Stomach (tissue), 9 donors: Measurements from ENCODE around the gene TRMT6. TPM values are rescaled to one million over a fixed set of nuclear protein-coding genes. Genes with fewer than 3 reads are reported as not detected.

Experiments used
- DNase-seq, 2 donors: peaks; one replicate each; pipeline versions ENCODE4 v3.0.0 to v3.0.0-alpha.2; 2013 to 2019
- H3K27ac ChIP-seq, 5 donors: fragments of 200-600 bp in 4 of 5; sonication (generic) in 4 of 5; one replicate each; pipeline ENCODE4 v1.5.1; 2013 to 2019; ENCODE audit warnings: mild to moderate bottlenecking in 1 of 5, moderate library complexity in 1 of 5
- H3K27me3 ChIP-seq, 3 donors: fragments of 200-600 bp; sonication (generic); one replicate each; pipeline ENCODE4 v1.5.1; 2017 to 2019; ENCODE audit warnings: mixed run types in 1 of 3
- H3K36me3 ChIP-seq, 4 donors: fragments of 200-600 bp; sonication (generic); 1 replicate in 3 of 4; 2 replicates in 1 of 4; pipeline ENCODE4 v1.5.1; 2016 to 2019
- H3K4me1 ChIP-seq, 4 donors: fragments of 200-600 bp; sonication (generic); one replicate each; pipeline ENCODE4 v1.5.1; 2016 to 2019
- H3K4me3 ChIP-seq, 4 donors: fragments of 200-600 bp; sonication (generic) in 3 of 4; one replicate each; pipeline ENCODE4 v1.5.1; 2016 to 2019; ENCODE audit warnings: mild to moderate bottlenecking in 1 of 4
- H3K9me3 ChIP-seq, 4 donors: fragments of 200-600 bp; sonication (generic); one replicate each; pipeline ENCODE4 v1.5.1; 2016 to 2019
- EP300 ChIP-seq: sonication (generic); formaldehyde crosslinking; IDR thresholded peaks from one replicate; pipeline ENCODE4 v1.6.1; 2017; ENCODE audit warnings: antibody characterized with exemption
- POLR2A ChIP-seq, 4 donors: fragments of 450-650 bp; IDR thresholded peaks; one replicate each; pipeline ENCODE4 v1.6.1; 2016; ENCODE audit warnings: antibody characterized with exemption in 4 of 4, control low read depth in 2 of 4, mild to moderate bottlenecking in 1 of 4, moderate library complexity in 1 of 4
- POLR2AphosphoS5 ChIP-seq, 3 donors: sonication (generic); formaldehyde crosslinking; IDR thresholded peaks; one replicate each; pipeline ENCODE4 v1.6.1; 2016; ENCODE audit warnings: antibody characterized with exemption in 3 of 3
- WGBS, 5 donors: extraction: QIAGEN DNeasy Blood & Tissue Kit in 3 of 5; methylation state at CpG; one replicate each; pipeline versions ENCODE4 v1.1.5 to v1.1.7; 2013 to 2018; 5-methylcytosine and 5-hydroxymethylcytosine counted together
- intact Hi-C: fragments of 100-400 bp; cut with DNase I; formaldehyde crosslinking; loops from one replicate; pipeline ENCODE4 v1.15.1; 2023; ENCODE audit warnings: low total_unique reads
- polyA plus RNA-seq, 3 donors: library from polyadenylated mRNA; stranded (reverse); fragments of 200-250 nt; gene quantifications; one replicate each; pipeline ENCODE4 v1.2.3, GENCODE V29; 2013
- total RNA-seq, 5 donors: library from RNA; depleted of rRNA; stranded (reverse); fragments of >200 nt; gene quantifications; one replicate each; pipeline versions ENCODE4 v1.1.0 to v1.2.3, GENCODE V29; 2014 to 2016
- TF ChIP-seq, protein P1 (sequence below), 7 experiments: fragments of 450-650 bp in 4 of 7; fragments of 200-600 bp in 3 of 7; sonication (generic) in 3 of 7; IDR thresholded peaks; one replicate each; pipeline ENCODE4 v1.5.1; 2016 to 2019; ENCODE audit warnings: antibody characterized with exemption in 7 of 7, control low read depth in 2 of 7, mild to moderate bottlenecking in 1 of 7
- donor health status: healthy with polysubstance abuse.
- donor health status: Bipolar disorder and iron deficiency.
- donor health status: healthy.

TRMT6 gene
- total and polyA plus RNA-seq, 8 donors: 2.9 to 10.9 (median 8.0) TPM

DNA sequence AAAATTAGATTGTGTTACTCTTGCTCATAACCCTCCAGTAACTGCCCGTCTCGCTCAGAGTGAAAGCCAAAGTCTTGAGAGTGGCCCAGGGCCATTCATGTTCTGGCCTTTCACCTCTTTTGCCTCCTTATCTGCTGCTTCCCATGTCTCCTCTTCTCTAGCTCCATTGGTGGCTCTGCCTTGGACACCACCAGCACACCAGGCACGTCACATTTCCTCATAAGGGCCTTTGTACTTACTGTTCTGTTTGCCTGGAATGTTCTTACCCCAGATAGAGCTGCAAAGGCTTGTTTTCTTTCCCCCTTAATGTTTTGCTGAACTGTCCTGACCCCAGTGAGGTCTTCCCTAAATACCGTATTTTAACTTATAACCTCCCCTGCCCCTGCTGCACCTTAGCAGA is 29.5 kb upstream of the TRMT6 start:
- Histone ChIP-seq H3K36me3 (peaks cover 0 to 70% (median 59%) of the 10 kb centered on the region in 4 donors), H3K9me3 (no peaks in the 10 kb centered on the region), H3K27ac (no peak overlapping the region), H3K4me3 (no peak overlapping the region), H3K4me1 (no peaks in the 10 kb centered on the region), H3K27me3 (no peaks in the 10 kb centered on the region)
- TF ChIP-seq POLR2AphosphoS5 (IDR thresholded peaks at IDR 0.05) (no peak), EP300 (no peak), POLR2A (IDR thresholded peaks at IDR 0.05) (no peak)
- TF ChIP-seq, protein P1, sequence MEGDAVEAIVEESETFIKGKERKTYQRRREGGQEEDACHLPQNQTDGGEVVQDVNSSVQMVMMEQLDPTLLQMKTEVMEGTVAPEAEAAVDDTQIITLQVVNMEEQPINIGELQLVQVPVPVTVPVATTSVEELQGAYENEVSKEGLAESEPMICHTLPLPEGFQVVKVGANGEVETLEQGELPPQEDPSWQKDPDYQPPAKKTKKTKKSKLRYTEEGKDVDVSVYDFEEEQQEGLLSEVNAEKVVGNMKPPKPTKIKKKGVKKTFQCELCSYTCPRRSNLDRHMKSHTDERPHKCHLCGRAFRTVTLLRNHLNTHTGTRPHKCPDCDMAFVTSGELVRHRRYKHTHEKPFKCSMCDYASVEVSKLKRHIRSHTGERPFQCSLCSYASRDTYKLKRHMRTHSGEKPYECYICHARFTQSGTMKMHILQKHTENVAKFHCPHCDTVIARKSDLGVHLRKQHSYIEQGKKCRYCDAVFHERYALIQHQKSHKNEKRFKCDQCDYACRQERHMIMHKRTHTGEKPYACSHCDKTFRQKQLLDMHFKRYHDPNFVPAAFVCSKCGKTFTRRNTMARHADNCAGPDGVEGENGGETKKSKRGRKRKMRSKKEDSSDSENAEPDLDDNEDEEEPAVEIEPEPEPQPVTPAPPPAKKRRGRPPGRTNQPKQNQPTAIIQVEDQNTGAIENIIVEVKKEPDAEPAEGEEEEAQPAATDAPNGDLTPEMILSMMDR (IDR thresholded peaks at IDR 0.05): no peak
- DNase-seq: no peak
- intact Hi-C loops: no loop called here
- 96 to 99% (median 98%) methylated on average over 4 of the region's 4 CpGs for WGBS, 5 donors

DNA sequence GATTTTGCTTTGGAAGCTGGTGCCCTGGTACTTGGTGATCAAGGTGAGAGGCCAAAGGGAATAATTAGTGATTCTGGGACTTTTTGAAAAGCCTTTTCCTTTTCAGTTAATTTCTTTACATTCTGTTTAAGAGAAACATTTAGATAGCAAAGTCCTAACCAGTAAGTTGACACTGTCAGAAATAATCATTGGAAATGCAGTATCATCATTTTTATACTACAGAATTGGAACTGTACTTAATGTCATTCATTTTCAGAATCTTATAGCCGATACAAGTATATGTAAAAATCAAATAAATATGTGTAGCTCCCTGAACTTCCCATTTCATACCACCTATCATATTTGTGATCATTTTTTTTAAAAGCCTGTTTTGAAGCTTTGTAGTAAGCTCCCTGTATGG is 27.6 kb upstream of the TRMT6 start:
- Histone ChIP-seq H3K4me1 (no peaks in the 10 kb centered on the region), H3K9me3 (no peaks in the 10 kb centered on the region), H3K27ac (no peak overlapping the region), H3K27me3 (no peaks in the 10 kb centered on the region), H3K4me3 (no peak overlapping the region), H3K36me3 (peaks cover 0 to 71% (median 58%) of the 10 kb centered on the region in 4 donors)
- TF ChIP-seq POLR2AphosphoS5 (IDR thresholded peaks at IDR 0.05) (no peak), EP300 (no peak), POLR2A (IDR thresholded peaks at IDR 0.05) (no peak)
- TF ChIP-seq, protein P1 (IDR thresholded peaks at IDR 0.05): no peak
- DNase-seq: no peak
- WGBS, 5 donors: 94 to 100% (median 98%) methylated on average over 1 of the region's 1 CpG
- intact Hi-C loops: no loop called here

DNA sequence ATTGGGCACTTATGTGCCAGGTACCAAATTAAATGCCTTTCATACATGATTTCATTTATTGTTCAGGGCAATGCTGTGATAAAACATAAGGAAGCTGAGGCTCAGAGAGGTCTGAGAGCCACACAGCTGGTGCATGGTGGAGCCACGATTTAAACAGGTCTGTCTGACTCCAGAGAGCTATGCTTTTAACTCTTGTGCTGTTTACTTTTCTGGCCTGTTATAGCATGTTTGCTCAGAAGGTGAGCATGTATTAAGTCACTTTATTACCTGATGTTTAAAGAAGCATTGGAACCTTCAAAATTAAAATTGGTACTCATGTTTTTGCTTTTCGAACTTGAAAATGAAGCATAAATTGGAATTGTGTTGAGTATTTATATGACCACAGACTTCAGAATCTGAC is 26.9 kb upstream of the TRMT6 start:
- H3K9me3 ChIP-seq: no peaks in the 10 kb centered on the region
- no peak for DNase-seq
- intact Hi-C loops: no loop called here
- H3K36me3 ChIP-seq: peaks cover 0 to 74% (median 57%) of the 10 kb centered on the region in 4 donors
- no peaks in the 10 kb centered on the region for H3K27me3 ChIP-seq
- H3K4me1 ChIP-seq: no peaks in the 10 kb centered on the region
- WGBS, 5 donors: 60 to 70% (median 66%) methylated on average over 2 of the region's 2 CpGs
- TF ChIP-seq POLR2A (IDR thresholded peaks at IDR 0.05) (no peak), EP300 (no peak), POLR2AphosphoS5 (IDR thresholded peaks at IDR 0.05) (no peak)
- TF ChIP-seq, protein P1 (IDR thresholded peaks at IDR 0.05): no peak
- H3K27ac ChIP-seq: no peak overlapping the region
- H3K4me3 ChIP-seq: no peak overlapping the region

DNA sequence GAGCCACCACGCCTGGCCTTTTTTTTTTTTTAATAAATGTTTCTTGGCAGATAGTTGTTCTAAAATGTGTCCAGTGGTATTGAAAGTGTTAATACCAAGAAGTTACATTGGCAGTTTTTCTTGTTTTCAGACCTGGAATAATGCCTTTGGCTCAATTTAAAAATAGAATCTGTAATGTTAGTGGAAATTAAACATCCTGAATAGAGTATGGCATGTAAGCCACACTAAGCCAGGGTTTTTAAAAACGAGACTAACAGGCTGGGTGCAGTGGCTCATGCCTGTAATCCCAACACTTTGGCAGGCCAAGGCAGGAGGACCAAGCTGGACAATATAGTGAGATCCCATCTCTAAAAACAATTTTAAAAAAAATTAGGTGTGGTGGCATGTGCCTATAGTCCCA is 25.4 kb upstream of the TRMT6 start:
- no peak for DNase-seq
- WGBS, 5 donors: 58 to 72% (median 62%) methylated on average over 2 of the region's 2 CpGs
- H3K36me3 ChIP-seq: peaks cover 0 to 72% (median 62%) of the 10 kb centered on the region in 4 donors

More for the DNA sequence above, 25.4 kb upstream of the TRMT6 start:
- Histone ChIP-seq H3K9me3 (no peaks in the 10 kb centered on the region), H3K4me3 (no peak overlapping the region), H3K27me3 (no peaks in the 10 kb centered on the region), H3K27ac (no peak overlapping the region), H3K4me1 (no peaks in the 10 kb centered on the region)
- intact Hi-C loops: no loop called here
- no peak for TF ChIP-seq EP300
- TF ChIP-seq POLR2A (IDR thresholded peaks at IDR 0.05): no peak
- TF ChIP-seq, protein P1 (IDR thresholded peaks at IDR 0.05): no peak
- TF ChIP-seq POLR2AphosphoS5 (IDR thresholded peaks at IDR 0.05): no peak
